Testis (tissue), 2 donors: ENCODE data around the gene CTSK.

Experiments
- POLR2A ChIP-seq: fragments of 450-650 bp; IDR thresholded peaks from one replicate; pipeline ENCODE4 v1.6.1; 2017; ENCODE audit warnings: antibody characterized with exemption, mild to moderate bottlenecking, moderate library complexity
- TF ChIP-seq, protein P1 (sequence below), 3 experiments: fragments of 450-650 bp in 2 of 3; fragments of 200-600 bp in 1 of 3; sonication (generic) in 1 of 3; IDR thresholded peaks; one replicate each; pipeline ENCODE4 v1.5.1; 2016 to 2019; ENCODE audit warnings: antibody characterized with exemption in 3 of 3, mild to moderate bottlenecking in 2 of 3, moderate library complexity in 1 of 3

DNA sequence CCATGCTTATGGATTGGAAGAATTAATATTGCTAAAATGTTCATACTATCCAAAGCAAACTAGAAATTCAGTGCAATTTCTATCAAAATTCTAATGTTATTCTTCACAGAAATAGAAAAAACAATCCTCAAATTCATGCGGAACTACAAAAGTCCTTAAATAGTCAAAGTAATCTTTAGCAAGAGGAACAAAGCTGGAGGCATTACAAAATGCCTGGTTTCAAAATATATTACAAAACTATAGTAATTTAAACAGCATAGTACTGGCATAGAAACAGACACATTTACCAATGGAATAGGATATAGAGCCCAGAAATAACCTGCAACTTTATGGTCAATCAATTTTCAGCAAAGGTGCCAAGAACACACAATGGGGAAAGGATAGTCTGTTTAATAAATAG lies 46.3 kb downstream of the CTSK start:
- TF ChIP-seq, protein P1, sequence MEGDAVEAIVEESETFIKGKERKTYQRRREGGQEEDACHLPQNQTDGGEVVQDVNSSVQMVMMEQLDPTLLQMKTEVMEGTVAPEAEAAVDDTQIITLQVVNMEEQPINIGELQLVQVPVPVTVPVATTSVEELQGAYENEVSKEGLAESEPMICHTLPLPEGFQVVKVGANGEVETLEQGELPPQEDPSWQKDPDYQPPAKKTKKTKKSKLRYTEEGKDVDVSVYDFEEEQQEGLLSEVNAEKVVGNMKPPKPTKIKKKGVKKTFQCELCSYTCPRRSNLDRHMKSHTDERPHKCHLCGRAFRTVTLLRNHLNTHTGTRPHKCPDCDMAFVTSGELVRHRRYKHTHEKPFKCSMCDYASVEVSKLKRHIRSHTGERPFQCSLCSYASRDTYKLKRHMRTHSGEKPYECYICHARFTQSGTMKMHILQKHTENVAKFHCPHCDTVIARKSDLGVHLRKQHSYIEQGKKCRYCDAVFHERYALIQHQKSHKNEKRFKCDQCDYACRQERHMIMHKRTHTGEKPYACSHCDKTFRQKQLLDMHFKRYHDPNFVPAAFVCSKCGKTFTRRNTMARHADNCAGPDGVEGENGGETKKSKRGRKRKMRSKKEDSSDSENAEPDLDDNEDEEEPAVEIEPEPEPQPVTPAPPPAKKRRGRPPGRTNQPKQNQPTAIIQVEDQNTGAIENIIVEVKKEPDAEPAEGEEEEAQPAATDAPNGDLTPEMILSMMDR (IDR thresholded peaks at IDR 0.05): no peak
- TF ChIP-seq POLR2A: no peak
